AG09319 (cell line): ENCODE measurements around the gene CENPS.
"Not testable (repeated sequence)": the region's sequence is repeated elsewhere in the genome, so short reads cannot be mapped to it uniquely, and the experiment has no call there.

ENCODE experiments used
- DNase-seq: peaks from one replicate; pipeline ENCODE4 v3.0.0-alpha.2; 2010; ENCODE audit warnings: low read depth; ENCODE audit errors: extremely low read depth
- TF ChIP-seq, protein P1 (sequence below): IDR thresholded peaks from 2 replicates; pipeline ENCODE4 v1.5.1; 2011; ENCODE audit warnings: low read depth, mild to moderate bottlenecking, inconsistent platforms, low read length, moderate library complexity

The CENPS gene

DNA sequence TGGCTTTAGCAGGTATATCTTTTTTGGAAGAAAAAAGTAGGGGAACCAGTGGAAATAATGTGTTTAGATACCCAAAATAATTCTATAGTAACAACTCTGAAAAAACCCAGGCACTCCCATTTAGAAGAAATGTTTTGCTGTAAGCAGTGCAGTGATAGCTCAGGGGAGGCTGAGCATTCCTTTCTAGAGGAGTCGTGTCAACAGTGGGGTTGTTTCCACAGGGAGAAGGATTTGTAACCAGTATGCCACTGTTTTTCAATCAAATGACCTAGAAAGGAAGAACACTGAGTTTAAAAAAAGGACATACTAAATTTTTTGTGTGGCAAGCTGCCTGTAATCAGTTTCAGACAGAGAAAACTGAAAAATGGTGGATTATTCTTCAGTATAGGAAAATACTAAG is 29.0 kb upstream of the CENPS start:
- no peak for DNase-seq
- TF ChIP-seq, protein P1, sequence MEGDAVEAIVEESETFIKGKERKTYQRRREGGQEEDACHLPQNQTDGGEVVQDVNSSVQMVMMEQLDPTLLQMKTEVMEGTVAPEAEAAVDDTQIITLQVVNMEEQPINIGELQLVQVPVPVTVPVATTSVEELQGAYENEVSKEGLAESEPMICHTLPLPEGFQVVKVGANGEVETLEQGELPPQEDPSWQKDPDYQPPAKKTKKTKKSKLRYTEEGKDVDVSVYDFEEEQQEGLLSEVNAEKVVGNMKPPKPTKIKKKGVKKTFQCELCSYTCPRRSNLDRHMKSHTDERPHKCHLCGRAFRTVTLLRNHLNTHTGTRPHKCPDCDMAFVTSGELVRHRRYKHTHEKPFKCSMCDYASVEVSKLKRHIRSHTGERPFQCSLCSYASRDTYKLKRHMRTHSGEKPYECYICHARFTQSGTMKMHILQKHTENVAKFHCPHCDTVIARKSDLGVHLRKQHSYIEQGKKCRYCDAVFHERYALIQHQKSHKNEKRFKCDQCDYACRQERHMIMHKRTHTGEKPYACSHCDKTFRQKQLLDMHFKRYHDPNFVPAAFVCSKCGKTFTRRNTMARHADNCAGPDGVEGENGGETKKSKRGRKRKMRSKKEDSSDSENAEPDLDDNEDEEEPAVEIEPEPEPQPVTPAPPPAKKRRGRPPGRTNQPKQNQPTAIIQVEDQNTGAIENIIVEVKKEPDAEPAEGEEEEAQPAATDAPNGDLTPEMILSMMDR, result no peak

DNA sequence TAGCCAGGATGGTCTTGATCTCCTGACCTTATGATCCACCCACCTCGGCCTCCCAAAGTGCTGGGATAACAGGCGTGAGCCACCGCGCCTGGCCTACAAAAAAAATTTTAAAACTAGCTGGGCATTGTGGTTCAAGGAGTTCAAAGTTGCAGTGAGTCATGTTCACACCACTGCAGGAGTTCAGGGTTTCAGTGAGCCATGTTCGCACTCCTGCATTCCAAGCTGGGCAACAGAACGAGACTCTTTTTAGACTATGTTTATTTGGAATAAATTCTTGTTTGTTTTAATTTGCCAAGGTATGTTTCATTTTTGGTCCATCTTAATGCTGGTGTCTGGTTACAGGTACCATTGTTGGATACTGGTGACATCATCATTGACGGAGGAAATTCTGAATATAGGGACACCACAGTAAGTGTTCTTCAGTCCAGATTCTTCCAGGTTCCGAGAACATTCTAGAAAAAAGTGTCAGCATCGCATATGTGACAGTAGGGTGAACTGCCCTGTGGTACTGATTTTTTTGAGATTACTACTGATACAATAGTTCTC is 27.4 kb upstream of the CENPS start:
- TF ChIP-seq, protein P1, result no peak
- DNase-seq, result no peak

DNA sequence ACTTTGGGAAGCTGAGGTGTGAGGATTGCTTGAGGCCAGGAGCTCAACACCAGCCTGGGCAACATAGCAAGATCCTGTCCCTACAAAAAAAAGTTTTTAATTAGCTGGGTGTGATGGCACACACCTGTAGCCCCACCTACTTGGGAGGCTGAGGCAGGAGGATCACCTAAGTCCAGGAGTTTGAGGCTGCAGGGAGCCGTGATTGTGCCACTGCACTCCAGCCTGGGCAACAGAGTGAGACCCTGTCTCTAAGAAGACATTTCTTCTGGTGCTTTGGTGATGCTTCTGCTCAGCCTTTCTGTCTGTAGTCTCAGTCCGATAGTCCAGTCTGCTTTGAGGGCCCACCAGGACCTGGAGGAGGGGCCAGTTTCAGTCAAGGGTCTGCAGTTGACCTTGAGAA is 23.0 kb upstream of the CENPS start:
- no peak for DNase-seq
- TF ChIP-seq, protein P1, result no peak

DNA sequence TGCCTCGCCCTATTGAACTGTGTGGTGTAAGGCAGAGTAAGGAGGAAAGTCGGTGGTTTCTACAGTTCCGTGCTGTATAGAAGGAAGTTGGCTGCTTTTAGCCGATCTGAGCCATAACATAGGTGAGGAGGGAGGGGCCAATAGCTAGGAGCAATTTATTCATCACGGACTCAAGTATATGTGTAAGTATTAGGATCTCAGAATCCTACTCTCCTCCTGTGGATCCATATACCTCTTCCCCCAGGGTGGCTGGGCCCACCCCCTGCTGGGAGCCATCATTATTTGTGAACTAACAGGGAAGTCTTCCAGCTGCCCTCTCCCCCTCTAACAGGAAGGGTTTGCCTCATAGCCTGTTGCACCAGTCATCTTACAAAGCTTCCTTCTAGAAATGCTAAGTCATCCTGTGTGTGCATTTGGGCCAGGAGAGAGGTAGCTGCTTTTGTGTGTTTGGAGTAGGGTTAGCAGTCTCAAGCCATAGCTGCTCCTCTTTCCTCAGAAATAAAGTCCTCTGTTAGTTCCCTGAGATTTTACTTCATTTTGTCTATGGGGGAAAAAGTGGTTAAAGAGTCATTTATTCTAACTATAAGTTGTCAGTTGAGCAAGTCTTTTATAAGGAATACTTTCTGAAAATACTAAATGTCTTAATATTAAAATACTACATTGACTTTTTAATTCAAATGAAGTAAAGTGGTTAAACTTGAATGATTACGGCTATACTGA is 14.9 kb upstream of the CENPS start:
- peak; percentile 57 for DNase-seq

DNA sequence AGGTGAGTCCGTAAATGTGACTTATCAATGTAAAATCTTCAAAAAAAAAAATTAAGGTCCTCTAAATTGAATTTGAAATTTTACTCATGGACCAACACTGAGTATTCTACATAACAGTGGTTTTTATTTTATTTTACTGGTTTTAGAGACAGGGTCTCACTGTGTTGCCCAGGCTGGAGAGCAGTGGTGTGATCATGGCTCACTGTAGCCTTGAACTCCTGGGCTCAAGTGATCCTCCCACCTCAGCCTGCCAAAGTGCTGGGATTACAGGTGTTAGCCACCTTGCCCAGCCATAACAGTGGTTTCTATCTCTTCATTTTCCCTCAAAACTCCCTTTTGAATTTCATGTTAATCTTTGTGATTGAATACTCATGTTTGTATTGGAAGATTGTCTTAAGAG is 14.3 kb upstream of the CENPS start:
- not testable (repeated sequence) for DNase-seq

More for the DNA sequence above, 14.9 kb upstream of the CENPS start:
- TF ChIP-seq, protein P1, result no peak

DNA sequence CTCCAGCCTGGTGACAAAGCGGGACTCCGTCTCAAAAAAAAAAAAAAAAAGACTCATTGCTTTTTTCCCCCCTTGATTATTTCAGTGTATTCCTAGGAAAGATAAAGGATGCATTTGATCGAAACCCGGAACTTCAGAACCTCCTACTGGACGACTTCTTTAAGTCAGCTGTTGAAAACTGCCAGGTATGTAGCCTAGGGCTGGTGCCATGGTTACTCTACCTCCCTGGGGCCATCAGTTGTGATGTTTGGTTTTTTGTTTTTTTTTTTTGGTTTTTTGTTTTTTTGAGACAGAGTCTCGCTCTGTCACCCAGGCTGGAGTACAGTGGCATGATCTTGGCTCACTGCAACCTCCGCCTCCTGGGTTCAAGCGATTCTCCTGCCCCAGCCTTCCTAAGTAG is 11.5 kb upstream of the CENPS start:
- not testable (repeated sequence) for DNase-seq

DNA sequence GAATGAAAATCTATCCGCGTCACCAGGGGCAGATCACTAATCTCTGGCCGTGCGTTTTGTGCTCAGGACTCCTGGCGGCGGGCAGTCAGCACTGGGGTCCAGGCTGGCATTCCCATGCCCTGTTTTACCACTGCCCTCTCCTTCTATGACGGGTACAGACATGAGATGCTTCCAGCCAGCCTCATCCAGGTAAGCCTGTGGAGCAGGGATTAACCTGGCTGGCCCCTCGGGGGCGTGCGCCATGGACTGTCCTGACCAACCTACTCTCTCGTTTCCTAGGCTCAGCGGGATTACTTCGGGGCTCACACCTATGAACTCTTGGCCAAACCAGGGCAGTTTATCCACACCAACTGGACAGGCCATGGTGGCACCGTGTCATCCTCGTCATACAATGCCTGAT is 10.9 kb upstream of the CENPS start:
- no peak for DNase-seq
- TF ChIP-seq, protein P1, result no peak

DNA sequence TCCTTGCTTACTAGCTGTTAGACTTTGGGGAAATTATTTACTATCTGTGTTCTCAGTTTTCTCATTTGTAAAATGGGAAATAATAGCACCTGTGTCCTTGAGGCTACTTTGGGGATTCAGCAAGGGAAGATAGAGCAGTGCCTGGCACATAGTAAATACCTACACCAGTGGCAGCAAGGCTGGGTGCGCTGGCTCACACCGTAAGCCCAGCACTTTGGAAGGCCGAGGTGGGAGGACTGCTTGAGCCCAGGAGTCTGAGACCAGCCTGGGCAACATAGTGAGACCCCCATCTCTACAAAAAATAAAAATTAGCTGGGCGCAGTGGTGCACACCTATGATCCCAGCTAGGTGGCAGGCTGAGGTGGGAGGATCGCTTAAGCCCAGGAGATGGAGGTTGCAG is 8.6 kb upstream of the CENPS start:
- TF ChIP-seq, protein P1, result no peak
- DNase-seq, result no peak
